Measurements from ENCODE around the gene SLC7A8. TPM values are rescaled to one million over a fixed set of nuclear protein-coding genes. Genes with fewer than 3 reads are reported as not detected.

Gene SLC7A8
- total RNA-seq, 1 experiment from 2014 or later, result 3.8 TPM

- ChIA-PET POLR2A (ENCODE audit: unreplicated experiment) (no interaction called here), CTCF (no interaction called here)
- no peaks in the 10 kb centered on the region for H3K27me3 ChIP-seq (ENCODE audit: low read length)
- intact Hi-C loops (cut with micrococcal nuclease), result no loop called here
- H3K36me3 ChIP-seq (ENCODE audit: low read depth, low read length), result no peaks in the 10 kb centered on the region
- no peak overlapping the region for H2AFZ ChIP-seq (ENCODE audit: low read length)
- no peak overlapping the region for H3K27ac ChIP-seq (ENCODE audit: low read length)
- H3K79me2 ChIP-seq (ENCODE audit: low read length), result no peaks in the 10 kb centered on the region
- no peaks in the 10 kb centered on the region for H3K4me1 ChIP-seq (ENCODE audit: insufficient read depth, low read length)
- H3K9me2 ChIP-seq (replicated peaks; ENCODE audit: low read length), result no peaks in the 10 kb centered on the region
- ATAC-seq (no peak), DNase-seq (no peak)
- H3K9ac ChIP-seq (ENCODE audit: low read length), result no peak overlapping the region
- no peak overlapping the region for H3K4me3 ChIP-seq (ENCODE audit: low read length)
- no peaks in the 10 kb centered on the region for H4K20me1 ChIP-seq (ENCODE audit: low read length)
- H3F3A ChIP-seq (ENCODE audit: low read length, unreplicated experiment), result no peaks in the 10 kb centered on the region
- TF ChIP-seq EZH2phosphoT487 (IDR thresholded peaks at IDR 0.05; ENCODE audit: borderline replicate concordance, low read length) (no peak), EZH2 (IDR thresholded peaks at IDR 0.05; ENCODE audit: low read length, unreplicated experiment) (no peak), CTCF (conservative IDR thresholded peaks at IDR 0.05; ENCODE audit: low read depth, low read length) (no peak)
- no peaks in the 10 kb centered on the region for H3K9me3 ChIP-seq (ENCODE audit: low read length)
- no peak overlapping the region for H3K4me2 ChIP-seq (ENCODE audit: low read length)
- BruUV-seq (replicated peaks), result no TSS peak
Observed at GRCh38 chr14:23104070-23104590, 79.3 kb downstream of the SLC7A8 start.

- intact Hi-C loops (cut with micrococcal nuclease), result no loop called here
- H3K79me2 ChIP-seq (ENCODE audit: low read length), result peaks cover 5% of the 10 kb centered on the region
- no peak overlapping the region for H2AFZ ChIP-seq (ENCODE audit: low read length)
- ChIA-PET CTCF (no interaction called here), POLR2A (ENCODE audit: unreplicated experiment) (no interaction called here)
- no peaks in the 10 kb centered on the region for H3K27me3 ChIP-seq (ENCODE audit: low read length)
- H3K4me3 ChIP-seq (ENCODE audit: low read length), result no peak overlapping the region
- no peaks in the 10 kb centered on the region for H4K20me1 ChIP-seq (ENCODE audit: low read length)
- no peak for DNase-seq
- no peaks in the 10 kb centered on the region for H3K36me3 ChIP-seq (ENCODE audit: low read depth, low read length)
- no peaks in the 10 kb centered on the region for H3F3A ChIP-seq (ENCODE audit: low read length, unreplicated experiment)
- H3K9ac ChIP-seq (ENCODE audit: low read length), result no peak overlapping the region
- ATAC-seq, result no peak
- H3K4me1 ChIP-seq (ENCODE audit: insufficient read depth, low read length), result no peaks in the 10 kb centered on the region
- no peaks in the 10 kb centered on the region for H3K9me2 ChIP-seq (replicated peaks; ENCODE audit: low read length)
- no TSS peak for BruUV-seq (replicated peaks)
- no peak overlapping the region for H3K4me2 ChIP-seq (ENCODE audit: low read length)
- H3K27ac ChIP-seq (ENCODE audit: low read length), result no peak overlapping the region
- H3K9me3 ChIP-seq (ENCODE audit: low read length), result no peaks in the 10 kb centered on the region
- no peak for TF ChIP-seq CTCF (conservative IDR thresholded peaks at IDR 0.05; ENCODE audit: low read depth, low read length)
- no peak for TF ChIP-seq EZH2phosphoT487 (IDR thresholded peaks at IDR 0.05; ENCODE audit: borderline replicate concordance, low read length)
Observed at GRCh38 chr14:23103581-23103980, 79.9 kb downstream of the SLC7A8 start.

- H3K4me3 ChIP-seq (ENCODE audit: low read length), result no peak overlapping the region
- ChIA-PET CTCF (no interaction called here), POLR2A (ENCODE audit: unreplicated experiment) (no interaction called here)
Observed at GRCh38 chr14:23102801-23103200, 80.7 kb downstream of the SLC7A8 start.

More at GRCh38 chr14:23102801-23103200, 80.7 kb downstream of the SLC7A8 start:
- no peaks in the 10 kb centered on the region for H4K20me1 ChIP-seq (ENCODE audit: low read length)
- intact Hi-C loops (cut with micrococcal nuclease), result no loop called here
- DNase-seq (no peak), ATAC-seq (no peak)
- H3K9me2 ChIP-seq (replicated peaks; ENCODE audit: low read length), result no peaks in the 10 kb centered on the region
- H3K27ac ChIP-seq (ENCODE audit: low read length), result no peak overlapping the region
- peaks cover 12% of the 10 kb centered on the region for H3K79me2 ChIP-seq (ENCODE audit: low read length)
- H3F3A ChIP-seq (ENCODE audit: low read length, unreplicated experiment), result no peaks in the 10 kb centered on the region
- TF ChIP-seq CTCF (conservative IDR thresholded peaks at IDR 0.05; ENCODE audit: low read depth, low read length) (no peak), EZH2 (IDR thresholded peaks at IDR 0.05; ENCODE audit: low read length, unreplicated experiment) (no peak), EZH2phosphoT487 (IDR thresholded peaks at IDR 0.05; ENCODE audit: borderline replicate concordance, low read length) (no peak)
- H2AFZ ChIP-seq (ENCODE audit: low read length), result no peak overlapping the region
- no peak overlapping the region for H3K4me2 ChIP-seq (ENCODE audit: low read length)
- BruUV-seq (replicated peaks), result no TSS peak
- H3K4me1 ChIP-seq (ENCODE audit: insufficient read depth, low read length), result no peaks in the 10 kb centered on the region
- no peaks in the 10 kb centered on the region for H3K9me3 ChIP-seq (ENCODE audit: low read length)
- peaks cover 7% of the 10 kb centered on the region for H3K36me3 ChIP-seq (ENCODE audit: low read depth, low read length)
- H3K27me3 ChIP-seq (ENCODE audit: low read length), result no peaks in the 10 kb centered on the region
- no peak overlapping the region for H3K9ac ChIP-seq (ENCODE audit: low read length)

Data from PC-3 (cell line).